HEK293T (cell line): ENCODE measurements around the gene CST4.

Experiments used
- ARNT ChIP-seq: fragments of 450-650 bp; IDR thresholded peaks from 2 replicates; pipeline ENCODE4 v1.6.1; 2017; ENCODE audit warnings: mild to moderate bottlenecking
- BHLHE40 ChIP-seq: fragments of 450-650 bp; IDR thresholded peaks from 2 replicates; pipeline ENCODE4 v1.6.1; 2016; ENCODE audit warnings: mild to moderate bottlenecking, moderate library complexity, borderline replicate concordance
- CTBP1 ChIP-seq: fragments of 450-650 bp; IDR thresholded peaks from 2 replicates; pipeline ENCODE4 v1.6.1; 2016; ENCODE audit warnings: borderline replicate concordance
- FOXA1 ChIP-seq: fragments of 450-650 bp; IDR thresholded peaks from 2 replicates; pipeline ENCODE4 v1.6.1; 2016; ENCODE audit warnings: mild to moderate bottlenecking
- FOXK2 ChIP-seq: fragments of 450-650 bp; IDR thresholded peaks from 2 replicates; pipeline ENCODE4 v1.6.1; 2016; ENCODE audit warnings: mild to moderate bottlenecking
- L3MBTL2 ChIP-seq: fragments of 450-650 bp; conservative IDR thresholded peaks from 2 replicates; pipeline ENCODE4 v1.6.1; 2016; ENCODE audit warnings: mild to moderate bottlenecking
- LEF1 ChIP-seq: fragments of 450-650 bp; IDR thresholded peaks from 2 replicates; pipeline ENCODE4 v1.6.1; 2017; ENCODE audit warnings: mild to moderate bottlenecking, borderline replicate concordance
- NFRKB ChIP-seq: fragments of 450-650 bp; IDR thresholded peaks from 2 replicates; pipeline ENCODE4 v1.6.1; 2016; ENCODE audit warnings: mild to moderate bottlenecking, moderate library complexity
- PKNOX1 ChIP-seq: fragments of 450-650 bp; IDR thresholded peaks from 2 replicates; pipeline ENCODE4 v1.6.1; 2016
- SP1 ChIP-seq: fragments of 450-650 bp; IDR thresholded peaks from 2 replicates; pipeline ENCODE4 v1.6.1; 2017
- SUZ12 ChIP-seq: fragments of 450-650 bp; IDR thresholded peaks from 2 replicates; pipeline ENCODE4 v1.6.1; 2016; ENCODE audit warnings: mild to moderate bottlenecking
- TARDBP ChIP-seq: fragments of 450-650 bp; IDR thresholded peaks from 2 replicates; pipeline ENCODE4 v1.6.1; 2016
- ZNF384 ChIP-seq: fragments of 450-650 bp; IDR thresholded peaks from 2 replicates; pipeline ENCODE4 v1.6.1; 2016

GRCh38 chr20:23680146-23680545 lies 8.7 kb downstream of the CST4 start:
- TF ChIP-seq SUZ12 (no peak), TARDBP (no peak), FOXK2 (no peak), CTBP1 (no peak), FOXA1 (no peak), L3MBTL2 (no peak), ZNF384 (no peak), LEF1 (no peak), ARNT (no peak), SP1 (no peak), BHLHE40 (no peak), PKNOX1 (no peak), NFRKB (no peak)
